HepG2 (cell line): Measurements from ENCODE around the gene AKR1C2. TPM values are rescaled to one million over a fixed set of nuclear protein-coding genes. Genes with fewer than 3 reads are reported as not detected.
"Not testable (repeated sequence)": the region's sequence is repeated elsewhere in the genome, so short reads cannot be mapped to it uniquely, and the experiment has no call there.

Experiments
- ATAC-seq: fragments of 200-7000 bp; cut with Tn5 transposase; 3 replicates; pipeline ENCODE4 v1.9.1; 2020; ENCODE audit warnings: mild to moderate bottlenecking, moderate library complexity
- BruUV-seq: library from RNA; stranded (reverse); fragments of 400-500 nt; replicated peaks from 2 replicates; lab custom pipeline; 2021; lab: Mats Ljungman, UMichigan
- CTCF ChIA-PET: fragments of 300-600 bp; formaldehyde crosslinking; extraction: SDS; loops from one replicate; lab custom pipeline; 2021; ENCODE audit warnings: low total read pairs, inconsistent platforms, low intra/inter-chr PET ratio; lab: Yijun Ruan, JAX
- POLR2A ChIA-PET: fragments of 350-600 bp; sonication (Branson Sonifier 250); formaldehyde crosslinking; loops from one replicate; lab custom pipeline; 2020; ENCODE audit warnings: antibody characterized with exemption, inconsistent platforms; lab: Yijun Ruan, JAX
- DNase-seq: peaks from one replicate; pipeline ENCODE4 v3.0.0-alpha.2; 2015; ENCODE audit warnings: low spot score
- FAIRE-seq: peaks from 3 replicates; lab custom pipeline; 2011; peaks lifted over from hg19 to GRCh38; lab: Jason Lieb, UNC
- H2AFZ ChIP-seq: one replicate; pipeline ENCODE4 v1.6.1; 2011; ENCODE audit warnings: low read length, inconsistent platforms
- H3K27ac ChIP-seq: fragments of 300-600 bp; 3 replicates; pipeline ENCODE4 v1.8.0; 2011; ENCODE audit warnings: mixed run types, mild to moderate bottlenecking, mixed read lengths, low read length, inconsistent platforms; ENCODE audit not compliant: insufficient read depth; ENCODE audit errors: extremely low read length
- H3K27me3 ChIP-seq, 2 experiments: fragments of 200-600 bp in 1 of 2; 2 replicates in 1 of 2; 3 replicates in 1 of 2; pipeline versions ENCODE4 v1.6.0 to v1.8.0; 2011; ENCODE audit warnings: low read length in 2 of 2, mild to moderate bottlenecking in 2 of 2, moderate library complexity in 2 of 2, inconsistent platforms in 1 of 2; ENCODE audit not compliant: insufficient read depth in 2 of 2, control insufficient read depth in 1 of 2
- H3K36me3 ChIP-seq, 2 experiments: fragments of 200-600 bp in 1 of 2; replicated peaks in 1 of 2; 2 replicates in 1 of 2; 3 replicates in 1 of 2; pipeline versions ENCODE4 v1.5.1 to v1.8.0; 2011; ENCODE audit warnings: low read length in 2 of 2, inconsistent platforms in 1 of 2; ENCODE audit not compliant: insufficient read depth in 2 of 2, control insufficient read depth in 1 of 2
- H3K4me1 ChIP-seq: 2 replicates; pipeline ENCODE4 v1.5.1; 2012; ENCODE audit warnings: low read length, inconsistent platforms; ENCODE audit not compliant: insufficient read depth
- H3K4me2 ChIP-seq: 2 replicates; pipeline ENCODE4 v1.6.0; 2011; ENCODE audit warnings: low read depth, low read length, inconsistent platforms
- H3K4me3 ChIP-seq, 3 experiments: fragments of 200-600 bp in 1 of 3; sonication (generic), shearing (Covaris generic) in 1 of 3; replicated peaks in 1 of 3; 2 replicates each; pipeline ENCODE4 v1.5.1; 2011 to 2016; ENCODE audit warnings: low read length in 3 of 3, inconsistent platforms in 2 of 3, low read depth in 2 of 3, mild to moderate bottlenecking in 2 of 3, control low read depth in 1 of 3, mixed read lengths in 1 of 3; ENCODE audit not compliant: insufficient read depth in 1 of 3
- H3K79me2 ChIP-seq: one replicate; pipeline ENCODE4 v1.6.1; 2011; ENCODE audit warnings: low read length, inconsistent platforms; ENCODE audit not compliant: insufficient read depth
- H3K9ac ChIP-seq: 2 replicates; pipeline ENCODE4 v1.6.0; 2011; ENCODE audit warnings: mild to moderate bottlenecking, low read depth, low read length, inconsistent platforms; ENCODE audit not compliant: insufficient read depth
- H3K9me3 ChIP-seq: 2 replicates; pipeline ENCODE4 v1.5.1; 2012; ENCODE audit warnings: mild to moderate bottlenecking, low read length
- H4K20me1 ChIP-seq: 2 replicates; pipeline ENCODE4 v1.6.0; 2011; ENCODE audit warnings: inconsistent platforms, mild to moderate bottlenecking, low read length, moderate library complexity; ENCODE audit not compliant: insufficient read depth
- GTF3A ChIP-seq: sonication (generic); formaldehyde crosslinking; conservative IDR thresholded peaks from 2 replicates; pipeline ENCODE4 v1.4.0; 2020; ENCODE audit warnings: mild to moderate bottlenecking, missing genetic modification reagents
- HNRNPUL1 ChIP-seq: fragments of 200-400 bp; formaldehyde crosslinking; IDR thresholded peaks from 2 replicates; pipeline ENCODE4 v1.6.1; 2017; ENCODE audit warnings: low read depth, mild to moderate bottlenecking, low read length, moderate library complexity
- KDM4B ChIP-seq: sonication (generic); formaldehyde crosslinking; IDR thresholded peaks from 2 replicates; pipeline ENCODE4 v1.4.0; 2020; ENCODE audit warnings: missing genetic modification reagents
- NCOR1 ChIP-seq: fragments of 200-600 bp; sonication (generic); IDR thresholded peaks from 2 replicates; pipeline ENCODE4 v1.7.0; 2017; ENCODE audit warnings: antibody characterized with exemption, low read length, borderline replicate concordance
- SMAD1 ChIP-seq: sonication (generic); formaldehyde crosslinking; IDR thresholded peaks from 2 replicates; pipeline ENCODE4 v1.4.0; 2020; ENCODE audit warnings: missing genetic modification reagents, low read depth, mild to moderate bottlenecking, borderline replicate concordance
- SMYD3 ChIP-seq: sonication (generic); formaldehyde crosslinking; IDR thresholded peaks from 2 replicates; pipeline ENCODE4 v1.8.1; 2023; ENCODE audit warnings: mild to moderate bottlenecking, missing genetic modification reagents
- ZNF17 ChIP-seq: sonication (generic); formaldehyde crosslinking; IDR thresholded peaks from 2 replicates; pipeline ENCODE4 v1.5.0; 2020; ENCODE audit warnings: mild to moderate bottlenecking, missing genetic modification reagents
- ZNF563 ChIP-seq: sonication (generic); formaldehyde crosslinking; IDR thresholded peaks from 2 replicates; pipeline ENCODE4 v1.8.0; 2022; ENCODE audit warnings: mild to moderate bottlenecking, moderate library complexity, missing genetic modification reagents
- ZNF7 ChIP-seq: IDR thresholded peaks from 2 replicates; pipeline ENCODE4 v1.6.1; 2016; ENCODE audit warnings: missing biosample characterization, missing genetic modification reagents
- ZNF761 ChIP-seq: sonication (generic); formaldehyde crosslinking; conservative IDR thresholded peaks from 2 replicates; pipeline ENCODE4 v1.4.0; 2020; ENCODE audit warnings: mild to moderate bottlenecking, missing genetic modification reagents
- WGBS: methylation state at CpG from one replicate; pipeline ENCODE4 v1.1.6; 2017; ENCODE audit warnings: low lambda C conversion rate; 5-methylcytosine and 5-hydroxymethylcytosine counted together
- in situ Hi-C: cut with HindIII; loops from 2 replicates; pipeline ENCODE4 v1.10.0; 2017; ENCODE audit warnings: low pct_unique_long_range_greater_than_20kb; ENCODE audit not compliant: extremely low pct_ligation_motif_present
- intact Hi-C: fragments of 100-400 bp; cut with micrococcal nuclease; formaldehyde crosslinking; loops from one replicate; pipeline ENCODE4 v1.10.0; 2022; ENCODE audit not compliant: unreplicated experiment
- polyA plus RNA-seq, 8 experiments: library from polyadenylated mRNA; depleted of rRNA in 3 of 8; stranded (reverse) in 7 of 8; unstranded in 1 of 8; fragments of >200 nt; fragmentation: Illumina TruSeq in 4 of 8; extraction: Trizol in 4 of 8; gene quantifications; 2 replicates each; pipeline versions ENCODE4 v1.2.1 to v1.2.3, GENCODE V29; 2011 to 2016; ENCODE audit warnings: low read depth in 4 of 8, missing spikeins in 1 of 8, mixed read lengths in 1 of 8; ENCODE audit not compliant: insufficient read depth in 1 of 8
- total RNA-seq, 5 experiments: library from RNA; depleted of rRNA; stranded (reverse); fragments of >200 nt; fragmentation: Illumina TruSeq; extraction: Trizol; gene quantifications; 2 replicates each; pipeline ENCODE4 v1.2.3, GENCODE V29; 2016; ENCODE audit warnings: low read depth in 1 of 5
- TF ChIP-seq, protein P1 (sequence below): IDR thresholded peaks from 2 replicates; pipeline ENCODE4 v1.6.1; 2016; ENCODE audit warnings: mild to moderate bottlenecking, missing biosample characterization, missing genetic modification reagents

Gene AKR1C2
- total and polyA plus RNA-seq, 2 of the 13 experiments (the other 11 are each of a cell fraction or from before 2014, with no cell fraction given) = 140 to 900 TPM

GRCh38 chr10:5047055-5047454, 43.4 kb upstream of the AKR1C2 start:
- H3K4me3 ChIP-seq, intact Hi-C loops, CTCF ChIA-PET, BruUV-seq, H3K27ac ChIP-seq, POLR2A ChIA-PET, H3K79me2 ChIP-seq, H3K27me3 ChIP-seq, FAIRE-seq, H3K36me3 ChIP-seq, in situ Hi-C loops, ATAC-seq, H3K4me2 ChIP-seq, DNase-seq, H3K9ac ChIP-seq, H2AFZ ChIP-seq, H4K20me1 ChIP-seq: not testable (repeated sequence)
- peaks cover 15% of the 10 kb centered on the region; the same call in 1 of the 2 replicates for H3K9me3 ChIP-seq
- H3K4me1 ChIP-seq = peaks cover 41% of the 10 kb centered on the region
- WGBS = 98% methylated on average over 5 of the region's 5 CpGs
- TF ChIP-seq ZNF7 (CRISPR knock-in tag) = peak; percentile 19; the same call in 1 of the 2 replicates

DNA sequence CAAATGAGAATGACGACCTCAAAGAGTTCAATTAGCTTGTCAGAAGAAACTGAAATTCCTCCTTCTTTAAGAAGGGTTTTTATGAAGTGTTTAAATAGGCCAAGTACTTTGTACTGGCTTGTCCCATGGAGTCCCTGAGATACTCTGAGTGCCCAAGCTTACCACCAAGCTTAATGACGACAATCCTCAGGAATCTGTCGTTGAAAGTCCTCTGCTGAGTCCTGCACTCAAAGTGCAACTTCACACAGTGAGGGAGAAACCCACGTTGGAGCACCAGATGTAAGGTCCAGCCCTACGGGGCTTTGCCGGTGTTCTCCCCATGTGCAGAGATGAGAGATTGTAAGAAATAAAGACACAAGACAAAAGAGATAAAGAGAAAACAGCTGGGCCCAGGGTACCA, 42.8 kb upstream of the AKR1C2 start:
- Histone ChIP-seq H3K27me3 (no peaks in the 10 kb centered on the region), H2AFZ (no peak overlapping the region), H3K9me3 (peaks cover 16% of the 10 kb centered on the region; the same call in 1 of the 2 replicates), H3K79me2 (no peaks in the 10 kb centered on the region), H3K4me1 (peaks cover 48% of the 10 kb centered on the region), H4K20me1 (no peaks in the 10 kb centered on the region), H3K27ac (no peak overlapping the region), H3K4me3 (no peak overlapping the region), H3K4me2 (no peak overlapping the region), H3K9ac (no peak overlapping the region), H3K36me3 (no peaks in the 10 kb centered on the region)
- TF ChIP-seq ZNF17 (CRISPR knock-in tag) = no peak
- no peak for TF ChIP-seq ZNF761 (CRISPR knock-in tag)
- no peak for TF ChIP-seq SMAD1 (CRISPR knock-in tag)
- TF ChIP-seq KDM4B = no peak
- TF ChIP-seq GTF3A (CRISPR knock-in tag) = no peak
- no peak for TF ChIP-seq ZNF563 (CRISPR knock-in tag)
- no peak for TF ChIP-seq HNRNPUL1
- TF ChIP-seq NCOR1 = no peak
- TF ChIP-seq, protein P1, sequence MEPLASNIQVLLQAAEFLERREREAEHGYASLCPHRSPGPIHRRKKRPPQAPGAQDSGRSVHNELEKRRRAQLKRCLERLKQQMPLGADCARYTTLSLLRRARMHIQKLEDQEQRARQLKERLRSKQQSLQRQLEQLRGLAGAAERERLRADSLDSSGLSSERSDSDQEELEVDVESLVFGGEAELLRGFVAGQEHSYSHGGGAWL (CRISPR knock-in tag) = no peak
- no peak for TF ChIP-seq SMYD3
- CTCF ChIA-PET = no interaction called here
- FAIRE-seq (no peak), DNase-seq (no peak), ATAC-seq (no peak)
- no TSS peak for BruUV-seq
- WGBS = 97% methylated on average over 5 of the region's 6 CpGs
- in situ Hi-C loops (no loop called here), intact Hi-C loops (no loop called here)
- POLR2A ChIA-PET = no interaction called here
